CD8-positive, alpha-beta memory T cell (primary cell): ENCODE data around the gene LRRN2. TPM values are rescaled to one million over a fixed set of nuclear protein-coding genes. Genes with fewer than 3 reads are reported as not detected.

Experiments
- CTCF ChIA-PET: fragments of 350-600 bp; sonication (Branson Sonifier 250); formaldehyde crosslinking; loops from one replicate; lab custom pipeline; 2021; ENCODE audit warnings: antibody characterized with exemption; lab: Charles Lee
- POLR2A ChIA-PET: fragments of 350-600 bp; sonication (Branson Sonifier 250); formaldehyde crosslinking; loops from one replicate; lab custom pipeline; 2021; ENCODE audit warnings: antibody characterized with exemption; lab: Charles Lee
- DNase-seq, 5 donors: peaks; one replicate each; pipeline versions ENCODE4 v3.0.0 to v3.0.0-alpha.2; 2020 to 2022; ENCODE audit warnings: mixed read lengths in 1 of 5
- H3K27ac ChIP-seq: one replicate; pipeline ENCODE4 v1.7.0; 2013; ENCODE audit warnings: low read depth, mild to moderate bottlenecking, low read length, moderate library complexity
- H3K27me3 ChIP-seq: 2 replicates; pipeline ENCODE4 v1.7.0; 2013; ENCODE audit warnings: low read length, mild to moderate bottlenecking; ENCODE audit not compliant: insufficient read depth, poor library complexity, severe bottlenecking
- H3K36me3 ChIP-seq: 2 replicates; pipeline ENCODE4 v1.7.0; 2013; ENCODE audit warnings: mild to moderate bottlenecking, low read length, moderate library complexity; ENCODE audit not compliant: insufficient read depth
- H3K4me1 ChIP-seq: 2 replicates; pipeline ENCODE4 v1.7.0; 2013; ENCODE audit warnings: mild to moderate bottlenecking, low read length, moderate library complexity; ENCODE audit not compliant: insufficient read depth
- H3K4me3 ChIP-seq: 2 replicates; pipeline ENCODE4 v1.7.0; 2013; ENCODE audit warnings: mild to moderate bottlenecking, low read length
- H3K9me3 ChIP-seq: 2 replicates; pipeline ENCODE4 v1.7.0; 2013; ENCODE audit warnings: mild to moderate bottlenecking, low read length
- H3K27ac Mint-ChIP-seq, 8 donors: one replicate each; pipeline ENCODE4 v1.8.0; 2020 to 2021; ENCODE audit warnings: mixed read lengths in 8 of 8, mild to moderate bottlenecking in 6 of 8, inconsistent platforms in 3 of 8, moderate library complexity in 3 of 8
- H3K27me3 Mint-ChIP-seq, 2 donors: one replicate each; pipeline ENCODE4 v1.8.0; 2020 to 2021; ENCODE audit warnings: mixed read lengths in 2 of 2, mild to moderate bottlenecking in 1 of 2, moderate library complexity in 1 of 2
- H3K36me3 Mint-ChIP-seq, 3 donors: one replicate each; pipeline ENCODE4 v1.8.0; 2020 to 2021; ENCODE audit warnings: mixed read lengths in 3 of 3, inconsistent platforms in 1 of 3, mild to moderate bottlenecking in 1 of 3
- H3K4me1 Mint-ChIP-seq, 3 donors: one replicate each; pipeline ENCODE4 v1.8.0; 2020 to 2021; ENCODE audit warnings: mixed read lengths in 3 of 3, inconsistent platforms in 1 of 3, mild to moderate bottlenecking in 1 of 3
- H3K4me3 Mint-ChIP-seq, 7 donors: one replicate each; pipeline ENCODE4 v1.8.0; 2020 to 2021; ENCODE audit warnings: mixed read lengths in 7 of 7, mild to moderate bottlenecking in 6 of 7, moderate library complexity in 4 of 7, inconsistent platforms in 2 of 7
- H3K9me3 Mint-ChIP-seq, 5 donors: one replicate each; pipeline ENCODE4 v1.8.0; 2020 to 2022; ENCODE audit warnings: mixed read lengths in 5 of 5, mild to moderate bottlenecking in 3 of 5, moderate library complexity in 2 of 5, inconsistent platforms in 1 of 5
- polyA plus RNA-seq: library from polyadenylated mRNA; unstranded; fragments of 300-500 nt; fragmentation: Illumina TruSeq; gene quantifications from one replicate; pipeline ENCODE4 v1.2.3, GENCODE V29; 2021
- total RNA-seq, 2 experiments: library from RNA; stranded (reverse); gene quantifications; one replicate each; pipeline ENCODE4 v1.2.3, GENCODE V29; 2021

Gene LRRN2
- total and polyA plus RNA-seq, 3 experiments from 2014 or later, result not detected

- H3K4me3 Mint-ChIP-seq, result no peak overlapping the region
- H3K27ac Mint-ChIP-seq, result no peak overlapping the region
- H3K9me3 ChIP-seq, result no peaks in the 10 kb centered on the region
- H3K4me3 ChIP-seq, result no peak overlapping the region
- H3K36me3 Mint-ChIP-seq, result no peaks in the 10 kb centered on the region
- peaks cover 20 to 73% of the 10 kb centered on the region in 2 donors for H3K27me3 Mint-ChIP-seq
- CTCF ChIA-PET, result no interaction called here
- peaks cover 22% of the 10 kb centered on the region for H3K4me1 ChIP-seq
- H3K36me3 ChIP-seq, result no peaks in the 10 kb centered on the region
- no peak for DNase-seq
- peak overlapping the region; percentile 28 for H3K27ac ChIP-seq
- peaks cover 0 to 2% (median 0%) of the 10 kb centered on the region in 5 donors for H3K9me3 Mint-ChIP-seq
- POLR2A ChIA-PET, result no interaction called here
- no peaks in the 10 kb centered on the region for H3K27me3 ChIP-seq
- peaks cover 6 to 16% (median 10%) of the 10 kb centered on the region in 3 donors for H3K4me1 Mint-ChIP-seq
Measured at GRCh38 chr1:204709960-204710912, 24.7 kb upstream of the LRRN2 start.

- no peaks in the 10 kb centered on the region for H3K9me3 ChIP-seq
- H3K4me3 ChIP-seq, result no peak overlapping the region
- ChIA-PET CTCF (no interaction called here), POLR2A (no interaction called here)
- H3K27ac ChIP-seq, result no peak overlapping the region
- peaks cover 6 to 16% (median 10%) of the 10 kb centered on the region in 3 donors for H3K4me1 Mint-ChIP-seq
- no peak overlapping the region for H3K27ac Mint-ChIP-seq
- H3K27me3 ChIP-seq, result no peaks in the 10 kb centered on the region
- DNase-seq, result no peak
- no peaks in the 10 kb centered on the region for H3K36me3 Mint-ChIP-seq
- H3K4me3 Mint-ChIP-seq, result no peak overlapping the region
- H3K4me1 ChIP-seq, result peaks cover 22% of the 10 kb centered on the region
- H3K9me3 Mint-ChIP-seq, result peaks cover 0 to 2% (median 0%) of the 10 kb centered on the region in 5 donors
- no peaks in the 10 kb centered on the region for H3K36me3 ChIP-seq
- peaks cover 21 to 74% of the 10 kb centered on the region in 2 donors for H3K27me3 Mint-ChIP-seq
Measured at GRCh38 chr1:204709021-204709420, 23.5 kb upstream of the LRRN2 start.

GRCh38 chr1:204706838-204707509 is 21.4 kb upstream of the LRRN2 start:
- peaks cover 22% of the 10 kb centered on the region for H3K4me1 ChIP-seq
- Mint-ChIP-seq H3K9me3 (peaks cover 0 to 2% (median 0%) of the 10 kb centered on the region in 5 donors), H3K4me1 (peaks cover 6 to 16% (median 10%) of the 10 kb centered on the region in 3 donors), H3K4me3 (no peak overlapping the region), H3K27me3 (peaks cover 15 to 66% of the 10 kb centered on the region in 2 donors), H3K36me3 (no peaks in the 10 kb centered on the region), H3K27ac (no peak overlapping the region)
- CTCF ChIA-PET, result no interaction called here
- no peaks in the 10 kb centered on the region for H3K27me3 ChIP-seq
- no peaks in the 10 kb centered on the region for H3K9me3 ChIP-seq
- H3K4me3 ChIP-seq, result no peak overlapping the region
- POLR2A ChIA-PET, result no interaction called here
- peak in 1 of 5 donors; percentile 17 for DNase-seq
- H3K36me3 ChIP-seq, result no peaks in the 10 kb centered on the region
- no peak overlapping the region for H3K27ac ChIP-seq

GRCh38 chr1:204705888-204706837 is 20.6 kb upstream of the LRRN2 start:
- Mint-ChIP-seq H3K27me3 (peaks cover 10 to 68% of the 10 kb centered on the region in 2 donors), H3K9me3 (peaks cover 0 to 2% (median 0%) of the 10 kb centered on the region in 5 donors), H3K4me3 (peak overlapping the region in 1 of 7 donors; percentile 9), H3K27ac (no peak overlapping the region), H3K36me3 (no peaks in the 10 kb centered on the region), H3K4me1 (peaks cover 6 to 16% (median 10%) of the 10 kb centered on the region in 3 donors)
- Histone ChIP-seq H3K36me3 (no peaks in the 10 kb centered on the region), H3K27me3 (no peaks in the 10 kb centered on the region), H3K4me3 (no peak overlapping the region), H3K9me3 (no peaks in the 10 kb centered on the region), H3K4me1 (peaks cover 22% of the 10 kb centered on the region), H3K27ac (peak overlapping the region; percentile 44)
- CTCF ChIA-PET, result no interaction called here
- POLR2A ChIA-PET, result no interaction called here
- no peak for DNase-seq

GRCh38 chr1:204705493-204705811 is 19.9 kb upstream of the LRRN2 start:
- ChIA-PET CTCF (no interaction called here), POLR2A (no interaction called here)
- peaks cover 6 to 16% (median 10%) of the 10 kb centered on the region in 3 donors for H3K4me1 Mint-ChIP-seq
- H3K27me3 ChIP-seq, result no peaks in the 10 kb centered on the region
- H3K9me3 ChIP-seq, result no peaks in the 10 kb centered on the region
- peaks cover 22% of the 10 kb centered on the region for H3K4me1 ChIP-seq
- no peak overlapping the region for H3K27ac ChIP-seq
- H3K4me3 ChIP-seq, result no peak overlapping the region
- H3K4me3 Mint-ChIP-seq, result no peak overlapping the region
- H3K36me3 Mint-ChIP-seq, result no peaks in the 10 kb centered on the region
- peaks cover 9 to 64% of the 10 kb centered on the region in 2 donors for H3K27me3 Mint-ChIP-seq
- no peak for DNase-seq
- H3K9me3 Mint-ChIP-seq, result peaks cover 0 to 2% (median 0%) of the 10 kb centered on the region in 5 donors
- H3K36me3 ChIP-seq, result no peaks in the 10 kb centered on the region
- no peak overlapping the region for H3K27ac Mint-ChIP-seq

- Mint-ChIP-seq H3K9me3 (peaks cover 0 to 2% (median 0%) of the 10 kb centered on the region in 5 donors), H3K4me3 (no peak overlapping the region), H3K27ac (no peak overlapping the region), H3K27me3 (peaks cover 9 to 64% of the 10 kb centered on the region in 2 donors), H3K36me3 (no peaks in the 10 kb centered on the region), H3K4me1 (peaks cover 6 to 16% (median 10%) of the 10 kb centered on the region in 3 donors)
- H3K4me1 ChIP-seq, result peaks cover 22% of the 10 kb centered on the region
- H3K9me3 ChIP-seq, result no peaks in the 10 kb centered on the region
- DNase-seq, result no peak
- CTCF ChIA-PET, result no interaction called here
- H3K27me3 ChIP-seq, result no peaks in the 10 kb centered on the region
- no peaks in the 10 kb centered on the region for H3K36me3 ChIP-seq
- POLR2A ChIA-PET, result no interaction called here
- H3K4me3 ChIP-seq, result no peak overlapping the region
- no peak overlapping the region for H3K27ac ChIP-seq
Measured at GRCh38 chr1:204704794-204705492, 19.4 kb upstream of the LRRN2 start.

- Mint-ChIP-seq H3K4me3 (no peak overlapping the region), H3K4me1 (peaks cover 6 to 16% (median 10%) of the 10 kb centered on the region in 3 donors), H3K27me3 (peaks cover 9 to 57% of the 10 kb centered on the region in 2 donors), H3K36me3 (peaks cover 0 to 4% (median 0%) of the 10 kb centered on the region in 3 donors), H3K9me3 (no peaks in the 10 kb centered on the region), H3K27ac (no peak overlapping the region)
- Histone ChIP-seq H3K4me3 (no peak overlapping the region), H3K4me1 (peaks cover 22% of the 10 kb centered on the region), H3K27ac (no peak overlapping the region), H3K9me3 (no peaks in the 10 kb centered on the region), H3K36me3 (no peaks in the 10 kb centered on the region), H3K27me3 (no peaks in the 10 kb centered on the region)
- POLR2A ChIA-PET, result no interaction called here
- no peak for DNase-seq
- CTCF ChIA-PET, result no interaction called here
Measured at GRCh38 chr1:204703826-204704612, 18.5 kb upstream of the LRRN2 start.
